Ectodermal cell (in vitro differentiated cells): ENCODE measurements around the gene THOP1.

Source experiments
- H3K27ac ChIP-seq: 2 replicates; pipeline ENCODE4 v1.7.0; 2013; ENCODE audit warnings: mild to moderate bottlenecking, low read depth, low read length; ENCODE audit not compliant: insufficient read depth, poor library complexity, severe bottlenecking
- H3K27me3 ChIP-seq: 2 replicates; pipeline ENCODE4 v1.7.0; 2013; ENCODE audit warnings: mild to moderate bottlenecking, low read length; ENCODE audit not compliant: insufficient read depth, control insufficient read depth, poor library complexity, severe bottlenecking
- H3K36me3 ChIP-seq: one replicate; pipeline ENCODE4 v1.7.0; 2013; ENCODE audit warnings: low read length; ENCODE audit not compliant: control insufficient read depth, insufficient read depth
- H3K4me1 ChIP-seq: one replicate; pipeline ENCODE4 v1.7.0; 2013; ENCODE audit warnings: low read length; ENCODE audit not compliant: control insufficient read depth, insufficient read depth
- H3K4me3 ChIP-seq: 2 replicates; pipeline ENCODE4 v1.7.0; 2013; ENCODE audit warnings: low read depth, low read length, control low read depth; ENCODE audit not compliant: insufficient read depth
- H3K9me3 ChIP-seq: 2 replicates; pipeline ENCODE4 v1.7.0; 2013; ENCODE audit warnings: mild to moderate bottlenecking, low read length, moderate library complexity; ENCODE audit not compliant: control insufficient read depth
- WGBS, 2 experiments: methylation state at CpG; one replicate each; pipeline ENCODE4 v1.1.7; 2013; ENCODE audit warnings: missing lambda C conversion rate in 2 of 2; 5-methylcytosine and 5-hydroxymethylcytosine counted together

Gene THOP1

GRCh38 chr19:2810141-2811091, 25.1 kb downstream of the THOP1 start:
- no peaks in the 10 kb centered on the region for H3K9me3 ChIP-seq
- 96 to 97% methylated on average over 58 of the region's 58 CpGs for WGBS, 2 experiments

GRCh38 chr19:2811221-2811722, 26.0 kb downstream of the THOP1 start:
- no peak overlapping the region for H3K27ac ChIP-seq
- 96 to 97% methylated on average over 20 of the region's 20 CpGs for WGBS, 2 experiments
- H3K9me3 ChIP-seq = no peaks in the 10 kb centered on the region
- peaks cover 44% of the 10 kb centered on the region for H3K36me3 ChIP-seq
- H3K4me3 ChIP-seq = no peak overlapping the region
- no peaks in the 10 kb centered on the region for H3K27me3 ChIP-seq
- H3K4me1 ChIP-seq = no peaks in the 10 kb centered on the region

More at GRCh38 chr19:2810141-2811091, 25.1 kb downstream of the THOP1 start:
- no peaks in the 10 kb centered on the region for H3K4me1 ChIP-seq
- no peak overlapping the region for H3K4me3 ChIP-seq
- H3K27me3 ChIP-seq = no peaks in the 10 kb centered on the region
- H3K36me3 ChIP-seq = peaks cover 45% of the 10 kb centered on the region
- no peak overlapping the region for H3K27ac ChIP-seq

- Histone ChIP-seq H3K9me3 (no peaks in the 10 kb centered on the region), H3K4me1 (no peaks in the 10 kb centered on the region), H3K4me3 (no peak overlapping the region), H3K27me3 (no peaks in the 10 kb centered on the region), H3K27ac (no peak overlapping the region), H3K36me3 (peaks cover 44% of the 10 kb centered on the region)
- WGBS, 2 experiments = 92 to 93% methylated on average over 34 of the region's 34 CpGs
Measured at GRCh38 chr19:2811735-2812413, 26.6 kb downstream of the THOP1 start.

GRCh38 chr19:2812414-2813234, 27.3 kb downstream of the THOP1 start:
- 95 to 96% methylated on average over 37 of the region's 37 CpGs for WGBS, 2 experiments
- peaks cover 40% of the 10 kb centered on the region for H3K36me3 ChIP-seq

GRCh38 chr19:2813235-2814160, 28.2 kb downstream of the THOP1 start:
- 95 to 96% methylated on average over 35 of the region's 35 CpGs for WGBS, 2 experiments
- Histone ChIP-seq H3K36me3 (peaks cover 33% of the 10 kb centered on the region), H3K4me3 (no peak overlapping the region), H3K9me3 (no peaks in the 10 kb centered on the region), H3K4me1 (no peaks in the 10 kb centered on the region), H3K27ac (no peak overlapping the region), H3K27me3 (no peaks in the 10 kb centered on the region)

More at GRCh38 chr19:2812414-2813234, 27.3 kb downstream of the THOP1 start:
- Histone ChIP-seq H3K9me3 (no peaks in the 10 kb centered on the region), H3K4me1 (no peaks in the 10 kb centered on the region), H3K4me3 (no peak overlapping the region), H3K27ac (no peak overlapping the region), H3K27me3 (no peaks in the 10 kb centered on the region)

- peaks cover 27% of the 10 kb centered on the region for H3K36me3 ChIP-seq
- H3K4me1 ChIP-seq = no peaks in the 10 kb centered on the region
- H3K27me3 ChIP-seq = no peaks in the 10 kb centered on the region
- H3K9me3 ChIP-seq = no peaks in the 10 kb centered on the region
- H3K4me3 ChIP-seq = no peak overlapping the region
- H3K27ac ChIP-seq = no peak overlapping the region
- 94 to 96% methylated on average over 11 of the region's 11 CpGs for WGBS, 2 experiments
Measured at GRCh38 chr19:2814426-2814825, 29.1 kb downstream of the THOP1 start.

GRCh38 chr19:2815191-2815614, 29.9 kb downstream of the THOP1 start:
- 94 to 95% methylated on average over 13 of the region's 13 CpGs for WGBS, 2 experiments
- H3K4me3 ChIP-seq = no peak overlapping the region

GRCh38 chr19:2815923-2816322, 30.6 kb downstream of the THOP1 start:
- H3K27ac ChIP-seq = no peak overlapping the region
- H3K27me3 ChIP-seq = no peaks in the 10 kb centered on the region
- H3K4me3 ChIP-seq = no peak overlapping the region
- 89 to 91% methylated on average over 15 of the region's 15 CpGs for WGBS, 2 experiments
- peaks cover 21% of the 10 kb centered on the region for H3K36me3 ChIP-seq
- no peaks in the 10 kb centered on the region for H3K9me3 ChIP-seq
- H3K4me1 ChIP-seq = no peaks in the 10 kb centered on the region

More at GRCh38 chr19:2815191-2815614, 29.9 kb downstream of the THOP1 start:
- Histone ChIP-seq H3K9me3 (no peaks in the 10 kb centered on the region), H3K27ac (no peak overlapping the region), H3K4me1 (no peaks in the 10 kb centered on the region), H3K36me3 (peaks cover 27% of the 10 kb centered on the region), H3K27me3 (no peaks in the 10 kb centered on the region)

GRCh38 chr19:2816641-2817040, 31.3 kb downstream of the THOP1 start:
- no peak overlapping the region for H3K4me3 ChIP-seq
- 91 to 96% methylated on average over 16 of the region's 16 CpGs for WGBS, 2 experiments
- no peak overlapping the region for H3K27ac ChIP-seq
- no peaks in the 10 kb centered on the region for H3K4me1 ChIP-seq
- peaks cover 15% of the 10 kb centered on the region for H3K36me3 ChIP-seq
- no peaks in the 10 kb centered on the region for H3K27me3 ChIP-seq
- no peaks in the 10 kb centered on the region for H3K9me3 ChIP-seq
